ENCODE measurements around the gene RALBP1.

Gene RALBP1

DNA sequence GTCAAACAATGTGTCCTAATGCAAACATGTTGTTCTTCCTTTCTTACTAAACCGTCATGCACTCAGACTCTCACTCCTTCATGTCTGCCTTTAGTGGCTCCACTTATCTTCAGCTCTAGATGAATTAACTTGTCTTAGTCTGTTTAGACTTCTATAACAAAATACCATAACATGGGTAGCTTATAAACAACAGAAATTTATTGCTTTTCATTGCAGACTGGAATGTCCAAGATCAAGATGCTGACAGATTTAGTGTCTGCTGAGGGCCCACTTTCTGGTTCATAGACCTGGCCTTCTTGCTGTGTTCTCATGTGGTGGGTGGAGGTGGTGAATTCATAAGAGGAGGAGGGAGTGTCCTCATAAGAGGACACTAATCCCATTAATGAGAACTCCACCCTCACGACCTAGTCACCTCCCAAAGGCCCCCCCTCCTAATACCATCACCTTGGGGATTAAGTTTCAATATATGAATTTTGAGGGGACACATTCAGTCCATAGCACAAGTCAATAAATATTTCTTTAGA lies 32.3 kb downstream of the RALBP1 start:
- no peak for DNase-seq (ENCODE audit: low read depth)

DNA sequence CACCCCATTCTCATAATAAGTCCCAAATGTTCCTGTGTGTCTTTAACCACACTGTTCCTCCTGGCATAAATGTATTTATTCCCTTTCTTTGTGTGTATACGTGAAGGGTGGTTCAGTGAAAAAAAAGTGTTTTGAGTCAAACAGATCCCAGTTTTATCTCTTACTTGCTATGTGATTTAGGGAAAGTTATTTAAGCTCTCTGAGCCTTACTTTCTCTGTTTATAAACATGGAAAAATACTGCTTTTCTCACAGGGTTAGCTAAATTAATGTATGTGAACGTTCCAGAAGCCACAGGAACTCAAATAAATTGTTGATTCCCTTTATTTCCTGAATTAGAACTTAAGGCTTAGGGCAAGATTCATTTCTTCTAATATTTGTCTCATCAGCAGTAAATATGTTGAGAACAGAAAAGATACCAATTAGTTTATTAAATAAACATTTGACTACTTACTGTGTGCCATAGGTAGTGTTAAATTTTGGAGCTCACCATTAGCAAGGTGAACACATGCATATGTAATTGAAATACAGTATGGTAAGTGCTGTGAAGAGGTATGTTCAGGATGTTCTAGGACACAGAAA lies 33.2 kb downstream of the RALBP1 start:
- DNase-seq (ENCODE audit: low read depth): no peak

DNA sequence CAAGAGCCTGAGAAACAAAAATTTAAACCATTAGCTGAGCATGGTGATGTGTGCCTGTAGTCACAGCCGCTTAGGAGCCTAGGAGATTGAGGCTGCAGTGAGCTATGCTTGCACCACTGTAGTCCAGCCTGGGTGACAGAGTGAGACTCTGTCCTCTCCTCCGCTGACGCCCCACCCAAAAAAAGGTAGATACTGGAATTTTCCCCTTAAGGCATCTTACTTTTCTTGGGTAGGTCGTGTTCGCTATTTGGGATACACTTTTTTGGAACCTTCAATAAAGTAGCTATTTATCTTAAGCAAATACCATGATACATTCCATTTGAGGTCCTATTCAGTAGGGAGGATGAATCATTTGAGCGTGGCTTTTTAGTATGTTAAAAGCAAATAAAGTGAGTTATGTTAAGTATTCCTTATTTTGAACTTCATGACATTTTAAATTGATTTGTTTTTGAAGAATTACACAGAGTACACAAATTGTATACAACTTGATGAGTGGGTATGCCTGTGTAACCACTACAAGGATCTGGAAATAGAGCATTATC lies 38.7 kb downstream of the RALBP1 start:
- DNase-seq (ENCODE audit: low read depth): no peak

DNA sequence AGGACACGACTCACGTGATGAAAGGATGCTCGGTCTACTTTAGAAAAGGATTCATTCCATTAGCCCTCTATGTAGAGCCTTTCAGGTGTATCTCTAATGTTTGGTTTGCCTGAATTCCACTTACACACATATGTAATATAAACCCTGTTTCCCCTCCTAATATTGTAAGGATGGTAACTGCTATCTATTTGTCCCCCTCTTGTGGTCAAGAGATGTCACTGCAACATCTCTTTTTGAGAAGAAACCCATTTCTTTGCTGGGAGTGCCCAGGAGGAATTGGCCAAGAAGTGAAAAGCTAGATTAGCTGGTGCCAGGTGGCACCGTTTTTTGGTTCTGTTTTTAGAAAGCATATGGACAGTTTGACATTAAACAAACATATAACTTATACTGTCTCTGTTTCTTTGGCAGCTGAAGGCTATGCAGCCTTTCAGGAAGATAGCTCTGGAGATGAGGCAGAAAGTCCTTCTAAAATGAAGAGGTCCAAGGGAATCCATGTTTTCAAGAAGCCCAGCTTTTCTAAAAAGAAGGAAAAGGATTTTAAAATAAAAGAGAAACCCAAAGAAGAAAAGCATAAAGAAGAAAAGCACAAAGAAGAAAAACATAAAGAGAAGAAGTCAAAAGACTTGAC lies 41.2 kb downstream of the RALBP1 start:
- DNase-seq (ENCODE audit: low read depth): no peak

DNA sequence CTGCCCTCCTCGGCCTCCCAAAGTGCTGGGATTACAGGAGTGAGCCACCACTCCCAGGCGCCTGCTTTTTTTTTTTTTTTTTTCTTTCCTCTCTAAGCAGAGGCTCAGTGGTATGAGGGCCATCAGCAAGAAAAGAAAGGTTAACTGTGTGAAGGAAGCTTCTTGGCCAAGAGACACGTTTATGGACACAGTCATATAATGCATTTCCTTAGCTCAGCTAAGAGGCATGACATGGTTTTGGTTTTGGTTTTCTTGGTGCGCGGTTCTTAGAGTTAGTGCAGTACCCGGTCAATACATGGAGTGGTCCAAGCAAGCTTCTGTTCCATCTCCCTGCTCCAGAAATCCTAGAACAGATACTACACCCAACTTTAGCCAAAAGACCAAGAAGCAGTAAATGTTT lies 42.6 kb downstream of the RALBP1 start:
- DNase-seq (ENCODE audit: low read depth): no peak

DNA sequence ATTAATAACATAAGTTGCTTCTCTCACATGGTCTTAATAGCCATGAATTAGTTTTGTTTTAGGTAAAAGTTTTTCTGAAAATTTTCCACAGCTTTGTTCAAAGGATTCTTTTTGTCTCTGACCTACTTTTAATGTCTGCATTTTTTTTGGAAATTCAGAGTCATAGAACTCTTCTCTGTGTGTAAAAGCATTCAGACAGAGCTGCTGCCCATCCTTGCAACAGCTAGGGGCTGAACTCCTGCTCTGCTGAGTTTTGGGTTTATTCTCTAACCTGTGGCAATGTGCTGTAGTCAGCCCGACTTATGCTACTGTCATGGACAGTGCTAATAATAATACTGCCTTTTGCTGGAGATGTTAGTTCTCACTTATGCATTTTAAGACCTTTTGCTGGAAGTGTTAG lies 44.1 kb downstream of the RALBP1 start:
- DNase-seq (ENCODE audit: low read depth): no peak

DNA sequence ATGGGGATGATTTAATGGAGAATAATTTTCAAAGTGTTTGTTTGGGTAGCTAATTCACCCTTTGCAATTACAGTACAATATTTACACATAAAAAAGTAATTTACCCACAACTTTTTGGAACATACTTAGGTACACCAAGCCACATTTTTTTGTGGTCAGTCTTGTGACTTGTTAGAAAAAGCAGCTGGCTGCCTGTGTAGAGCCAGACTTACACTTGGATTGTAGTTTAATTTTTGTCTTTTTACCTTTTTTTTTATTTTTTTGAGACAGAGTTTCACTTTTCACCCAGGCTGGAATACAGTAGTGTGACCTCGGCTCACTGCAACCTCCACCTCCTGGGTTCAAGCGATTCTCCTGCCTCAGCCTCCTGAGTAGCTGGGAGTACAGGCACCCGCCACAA lies 45.4 kb downstream of the RALBP1 start:
- no peak for DNase-seq (ENCODE audit: low read depth)

DNA sequence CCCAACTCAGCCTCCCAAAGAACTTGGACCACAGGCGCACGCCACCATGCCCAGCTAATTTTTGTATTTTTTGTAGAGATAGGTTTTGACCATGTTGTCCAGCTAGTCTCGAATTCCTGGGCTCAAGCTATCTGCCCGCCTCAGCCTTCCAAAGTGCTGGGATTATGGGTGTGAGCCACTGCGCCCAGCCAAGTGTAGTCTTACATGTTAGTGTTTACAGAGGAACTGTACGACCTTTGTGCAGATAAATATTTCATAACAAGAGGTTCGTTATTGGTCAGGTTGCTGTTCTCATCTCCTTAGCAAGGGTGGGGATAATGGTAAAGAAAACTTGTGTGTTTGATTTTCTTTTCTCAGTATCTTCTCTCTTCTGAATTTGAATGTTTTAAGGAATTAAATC lies 46.5 kb downstream of the RALBP1 start:
- no peak for DNase-seq (ENCODE audit: low read depth)

DNA sequence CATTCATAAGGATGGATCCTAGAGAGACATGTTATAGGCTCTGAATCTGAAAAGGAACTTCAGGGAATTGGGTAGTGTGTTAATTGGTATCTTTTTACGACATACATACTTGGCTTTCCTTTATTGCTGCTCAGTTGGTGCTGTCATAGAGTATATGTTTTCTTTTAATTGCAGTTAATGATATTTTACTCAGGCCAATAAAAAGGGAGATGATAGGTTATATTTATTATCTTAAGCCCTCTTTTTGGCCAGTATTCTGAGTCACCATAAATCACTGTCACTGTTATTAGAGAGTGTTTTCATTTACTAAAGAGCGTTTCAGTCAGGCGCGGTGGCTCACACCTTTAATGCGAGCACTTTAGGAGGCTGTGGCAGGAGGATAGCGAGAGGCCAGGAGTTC lies 47.6 kb downstream of the RALBP1 start:
- no peak for DNase-seq (ENCODE audit: low read depth)

DNA sequence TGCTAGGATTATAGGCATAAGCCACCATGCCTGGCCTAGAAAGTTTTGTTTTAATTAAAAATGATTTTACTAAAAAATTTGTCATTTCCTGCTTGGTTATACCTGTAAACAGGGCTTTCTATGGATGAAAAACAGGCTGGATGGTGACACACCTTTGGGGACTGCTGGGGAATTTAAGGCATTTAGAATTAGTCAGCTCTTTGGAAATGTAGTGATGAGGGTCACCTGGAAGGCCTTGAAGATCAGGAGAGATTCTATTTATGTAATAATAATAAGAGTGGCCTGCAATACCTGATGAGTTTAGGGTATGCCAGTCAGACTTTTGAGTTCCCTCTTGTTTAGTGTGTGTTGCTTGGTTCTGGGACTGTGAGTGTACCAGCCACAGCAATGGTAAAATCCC lies 51.1 kb downstream of the RALBP1 start:
- no peak for DNase-seq (ENCODE audit: low read depth)

DNA sequence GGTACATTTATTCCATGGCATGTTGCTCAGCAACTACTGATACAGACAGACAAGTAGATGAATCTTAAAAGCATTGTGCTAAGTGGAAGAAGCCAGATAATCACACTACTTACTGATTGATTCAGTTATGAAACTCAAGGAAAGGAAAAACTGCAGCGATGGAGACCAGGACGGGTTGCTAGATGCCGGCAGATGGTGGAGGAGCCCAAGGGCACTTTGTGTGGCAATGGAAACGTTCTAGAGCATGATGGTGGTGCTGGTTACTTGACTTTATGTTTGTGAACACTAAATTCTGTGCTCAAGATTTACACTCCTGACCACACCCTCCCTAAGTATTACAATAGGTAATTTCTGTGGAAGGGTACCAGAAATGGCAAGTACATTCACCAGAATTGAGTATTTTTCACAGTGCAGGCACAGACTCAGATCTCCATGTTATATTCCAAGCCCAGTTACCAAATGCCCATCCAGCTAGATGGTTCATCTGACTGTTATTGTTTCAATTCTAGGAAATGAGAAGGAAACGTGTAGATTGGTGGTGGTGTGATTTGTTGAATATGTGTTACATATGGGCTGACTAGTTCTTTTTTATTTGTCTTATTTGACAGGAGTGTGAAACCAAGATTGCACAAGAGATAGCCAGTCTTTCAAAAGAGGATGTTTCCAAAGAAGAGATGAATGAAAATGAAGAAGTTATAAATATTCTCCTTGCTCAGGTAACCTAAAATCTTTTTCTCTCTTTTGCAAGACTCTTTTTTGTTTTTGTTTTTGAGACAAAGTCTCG lies 55.1 kb downstream of the RALBP1 start:
- no peak for DNase-seq (ENCODE audit: low read depth)

DNA sequence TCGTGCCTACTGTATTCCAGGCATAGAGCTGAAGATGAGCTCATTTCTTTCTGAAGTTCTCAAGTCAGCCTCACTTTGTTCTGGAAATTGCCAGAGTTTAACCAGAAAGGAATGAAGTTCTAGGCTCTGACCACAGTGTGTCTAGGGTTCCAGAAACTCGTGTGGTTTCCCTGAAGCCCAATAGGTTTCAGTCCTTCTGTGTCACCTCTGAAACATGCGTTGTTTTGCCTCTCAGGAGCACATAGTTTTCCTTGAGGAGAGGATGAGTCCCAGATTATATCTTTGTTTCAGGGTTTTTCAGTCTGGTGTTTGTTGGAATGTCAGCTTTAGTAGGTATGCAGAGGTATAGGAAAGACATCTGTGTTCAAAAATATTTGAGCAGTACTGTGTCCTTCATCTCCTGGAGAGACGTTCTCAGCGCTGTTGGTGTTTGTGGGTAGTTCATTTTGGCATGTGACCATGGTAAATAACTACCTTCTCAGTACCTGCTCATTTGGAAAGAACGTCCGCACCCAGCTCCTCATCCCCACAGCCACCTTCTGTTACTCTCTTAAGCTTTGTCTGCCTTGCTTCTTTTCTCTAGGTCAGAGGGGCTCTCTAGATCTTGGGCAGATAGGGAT lies 56.6 kb downstream of the RALBP1 start:
- no peak for DNase-seq (ENCODE audit: low read depth)

DNA sequence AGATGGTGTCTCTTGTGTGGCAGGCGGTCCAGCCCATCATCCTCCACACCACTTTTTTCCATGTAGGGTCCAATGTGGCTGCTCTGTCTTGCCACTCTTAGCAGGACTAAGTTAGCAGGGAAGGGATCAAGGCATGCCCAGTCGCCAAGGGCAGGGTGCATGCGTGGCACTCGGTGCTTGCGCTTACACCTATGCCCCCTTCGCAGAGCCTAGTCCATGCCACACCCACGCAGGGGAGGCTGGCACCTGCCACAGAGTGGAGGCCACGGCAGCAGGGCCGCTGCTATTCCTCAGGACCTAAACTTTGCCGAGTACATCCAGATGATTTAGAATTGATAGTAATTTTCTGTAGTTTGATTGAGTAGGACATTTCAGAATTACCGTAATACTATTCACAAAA lies 59.5 kb downstream of the RALBP1 start:
- no peak for DNase-seq (ENCODE audit: low read depth)

DNA sequence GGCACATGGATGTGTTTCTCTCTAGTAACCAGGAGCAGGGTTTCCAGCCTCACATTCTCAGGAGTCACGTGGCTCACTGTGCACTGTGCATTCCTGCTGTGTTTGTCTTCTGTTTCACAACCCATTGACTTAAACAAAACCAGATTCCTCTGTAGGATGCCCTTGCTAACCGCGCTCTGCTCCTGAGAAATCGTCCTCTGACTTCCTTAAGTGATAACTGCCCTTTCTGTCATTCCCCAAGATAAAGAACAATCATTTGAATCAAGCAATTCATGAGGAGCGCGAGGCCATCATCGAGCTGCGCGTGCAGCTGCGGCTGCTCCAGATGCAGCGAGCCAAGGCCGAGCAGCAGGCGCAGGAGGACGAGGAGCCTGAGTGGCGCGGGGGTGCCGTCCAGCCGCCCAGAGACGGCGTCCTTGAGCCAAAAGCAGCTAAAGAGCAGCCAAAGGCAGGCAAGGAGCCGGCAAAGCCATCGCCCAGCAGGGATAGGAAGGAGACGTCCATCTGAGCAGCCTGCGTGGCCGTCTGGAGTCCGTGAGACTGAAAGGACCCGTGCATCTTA lies 60.2 kb downstream of the RALBP1 start:
- no peak for DNase-seq (ENCODE audit: low read depth)

DNA sequence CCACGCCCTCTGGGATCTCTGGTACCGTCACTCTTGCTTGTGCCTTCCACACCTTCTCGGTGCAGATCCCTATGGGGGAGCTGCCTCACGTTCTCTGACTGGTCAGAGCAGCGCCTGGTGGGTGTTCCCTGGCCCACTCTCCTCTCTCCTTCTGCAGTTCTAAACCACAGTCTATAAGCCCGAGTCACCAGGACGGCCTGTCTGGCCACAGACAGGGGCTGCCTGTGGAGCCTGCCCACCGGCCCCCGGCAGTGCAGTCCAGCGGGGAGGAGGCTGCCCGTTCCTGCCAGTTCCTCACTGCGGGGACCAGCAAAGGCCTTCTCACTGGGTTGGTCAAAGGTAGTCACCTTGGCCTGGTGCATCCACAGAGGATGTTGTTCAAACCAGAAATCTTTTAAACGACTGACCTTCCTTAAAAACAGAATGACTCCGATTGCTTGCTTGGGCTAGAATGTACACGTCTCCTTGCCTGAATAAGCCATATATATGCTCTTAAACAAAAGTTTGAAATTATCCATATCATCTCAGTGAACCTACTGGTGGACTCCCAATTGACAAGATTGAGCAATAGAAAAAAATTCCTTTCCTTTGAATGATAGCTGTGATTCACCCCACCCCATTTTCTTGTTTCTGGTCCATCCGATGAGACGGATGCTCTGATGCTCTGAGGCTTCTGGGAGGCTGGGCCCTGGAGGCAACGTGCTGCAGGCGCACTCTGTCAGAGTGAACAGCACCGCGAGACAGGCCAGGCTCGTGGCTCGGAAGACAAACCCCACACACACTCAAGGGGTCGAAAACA lies 61.2 kb downstream of the RALBP1 start:
- DNase-seq (ENCODE audit: low read depth): no peak

DNA sequence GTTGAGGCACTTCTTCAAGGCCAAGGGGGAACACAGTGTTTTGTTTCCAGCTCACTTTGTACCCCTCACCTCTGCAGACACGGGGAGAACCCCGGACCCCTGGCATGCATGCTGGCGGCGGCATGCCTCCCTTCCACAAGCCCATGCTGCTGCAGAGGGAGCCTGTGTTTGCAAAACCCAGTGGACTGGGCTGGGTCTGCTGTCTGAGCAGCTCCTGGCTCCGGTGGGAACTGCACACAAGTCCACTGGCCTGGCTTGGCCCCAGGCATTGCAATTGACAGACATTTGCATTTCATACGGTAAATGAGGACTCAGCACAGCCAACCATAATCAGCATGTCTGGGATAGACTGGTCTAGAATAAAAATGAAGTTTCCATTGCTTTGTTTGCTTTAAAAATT lies 62.4 kb downstream of the RALBP1 start:
- no peak for DNase-seq (ENCODE audit: low read depth)

DNA sequence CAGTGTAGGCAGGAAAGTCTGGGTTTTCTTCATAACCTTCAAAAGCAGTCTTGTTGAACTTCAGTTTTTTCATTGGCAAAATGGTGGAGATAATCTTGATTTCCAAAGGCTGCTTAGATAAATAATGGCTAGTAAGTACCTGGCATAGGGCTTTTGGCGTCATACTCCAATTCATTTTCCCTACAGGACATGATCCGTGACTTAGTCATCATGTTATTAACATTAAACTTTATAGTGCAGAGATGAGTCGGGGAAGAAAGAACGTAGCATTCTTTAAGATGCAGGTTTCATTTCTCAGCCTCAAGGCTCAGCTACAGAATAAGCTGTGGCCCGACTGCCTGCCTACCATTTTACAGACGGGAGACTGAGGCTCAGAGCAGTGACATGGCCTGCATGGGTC lies 64.0 kb downstream of the RALBP1 start:
- DNase-seq (ENCODE audit: low read depth): no peak

DNA sequence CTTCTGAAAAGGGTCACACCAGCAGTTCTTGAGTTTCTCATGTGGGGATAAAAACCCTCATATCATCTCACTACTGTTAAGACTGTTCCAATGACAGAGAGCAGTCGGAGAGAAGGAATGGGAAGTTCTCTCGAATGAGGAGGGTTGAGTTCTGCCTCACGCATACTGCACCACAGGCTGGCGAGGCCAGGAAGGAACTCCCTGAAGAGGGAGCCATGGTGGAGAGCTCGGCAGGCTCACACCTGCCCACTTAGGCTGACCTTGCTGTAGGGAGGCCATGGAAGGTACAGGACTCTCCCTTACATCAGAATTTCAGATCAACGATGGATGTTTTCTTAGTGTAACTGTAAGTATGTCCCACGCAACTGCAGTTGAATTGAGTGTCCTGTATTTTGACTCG lies 64.6 kb downstream of the RALBP1 start:
- DNase-seq (ENCODE audit: low read depth): no peak

DNA sequence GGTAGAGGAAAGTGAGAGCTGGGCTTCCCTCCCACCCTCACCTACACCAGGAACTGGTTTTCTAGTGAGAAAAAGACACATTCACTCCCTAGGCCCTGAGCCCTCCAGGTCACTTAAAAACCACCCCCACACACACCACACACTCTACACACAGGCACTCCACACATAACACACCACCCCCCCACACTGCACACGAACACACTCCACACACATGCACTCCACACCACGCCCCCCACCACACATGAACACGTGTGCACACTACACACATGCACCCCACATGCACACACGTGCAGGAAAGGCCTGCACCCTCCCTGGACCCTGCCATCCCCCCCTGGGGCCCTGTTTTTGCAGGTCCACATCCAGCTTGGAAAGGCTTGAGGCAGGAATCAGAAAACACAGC lies 67.6 kb downstream of the RALBP1 start:
- no peak for DNase-seq (ENCODE audit: low read depth)

DNA sequence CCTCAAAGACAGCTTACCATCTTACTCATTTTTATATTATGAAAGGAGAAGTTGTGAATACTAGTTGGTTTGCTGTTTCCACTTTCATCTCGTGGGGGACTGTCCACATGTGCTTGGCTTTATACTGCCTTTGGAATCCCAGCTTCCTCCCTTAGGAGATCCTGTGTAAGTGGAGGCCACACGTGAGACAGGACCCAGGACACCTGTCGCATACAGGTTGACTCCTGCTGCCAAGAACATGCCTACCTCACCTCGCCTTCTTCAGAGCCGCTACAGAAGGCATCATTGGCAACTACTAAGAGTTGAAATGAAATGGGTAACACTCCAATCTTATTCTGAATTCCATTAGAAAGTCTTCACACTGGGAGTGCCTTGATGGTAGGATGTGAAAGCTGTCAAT lies 69.7 kb downstream of the RALBP1 start:
- no peak for DNase-seq (ENCODE audit: low read depth)

DNA sequence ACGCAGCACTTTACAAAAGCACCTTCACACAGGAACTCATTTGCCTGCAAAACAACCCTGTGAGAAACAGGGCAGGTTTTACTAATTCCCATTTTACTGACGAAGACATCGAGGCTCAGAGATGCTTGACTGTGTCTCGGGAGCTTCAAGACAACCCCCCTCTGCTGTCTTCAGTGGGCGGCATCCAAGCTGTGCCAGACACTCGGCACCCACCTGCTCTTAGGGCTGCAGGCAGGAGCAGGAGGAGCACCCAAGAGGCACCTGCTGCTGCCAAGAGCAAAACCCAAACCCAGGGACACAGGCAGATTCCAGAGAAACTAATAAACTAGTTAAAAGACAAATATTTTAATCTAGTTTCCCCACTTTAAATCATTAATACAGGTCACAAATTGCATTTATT lies 71.2 kb downstream of the RALBP1 start:
- DNase-seq (ENCODE audit: low read depth): no peak

DNA sequence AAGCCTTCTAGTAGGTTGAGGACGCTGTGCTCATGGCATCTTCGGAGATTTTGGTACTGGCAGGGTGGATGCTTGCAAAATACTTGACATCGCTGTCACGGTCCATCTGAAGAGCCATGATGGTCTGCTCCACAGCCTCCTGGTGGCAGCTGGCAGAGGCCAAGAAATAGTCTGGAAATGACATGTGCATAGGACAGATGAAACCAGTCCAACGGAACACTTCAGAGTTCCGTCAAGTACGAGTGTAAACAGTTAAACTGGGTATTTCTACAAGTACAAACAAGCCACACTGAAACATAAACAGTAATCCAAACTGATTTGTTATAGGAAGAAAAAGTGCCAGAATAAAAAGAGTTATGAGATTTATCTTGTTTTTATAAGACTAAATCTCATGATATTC lies 72.5 kb downstream of the RALBP1 start:
- no peak for DNase-seq (ENCODE audit: low read depth)

All from activated T-cell treated with anti-CD3 and anti-CD28 coated beads for 48 hours (primary cell).